Astrocyte (in vitro differentiated cells and primary cell): Measurements from ENCODE around the gene SIN3B.

Source experiments
- CTCF ChIP-seq: IDR thresholded peaks from 2 replicates; pipeline ENCODE4 v1.5.1; 2011; ENCODE audit warnings: low read depth, mild to moderate bottlenecking, inconsistent platforms, low read length, moderate library complexity; ENCODE audit not compliant: insufficient read depth
- EZH2 ChIP-seq: IDR thresholded peaks from 2 replicates; pipeline ENCODE4 v1.6.1; 2012; ENCODE audit warnings: mild to moderate bottlenecking, low read length, inconsistent platforms; ENCODE audit not compliant: insufficient read depth

- TF ChIP-seq CTCF (no peak), EZH2 (no peak)
Measured at GRCh38 chr19:16903347-16903746, 74.1 kb downstream of the SIN3B start.
